ENCODE results near the gene ANGEL1.

ANGEL1 gene

GRCh38 chr14:76763096-76764041 lies 49.3 kb downstream of the ANGEL1 start:
- H3K4me2 ChIP-seq (ENCODE audit: low read depth, low read length, poor library complexity, severe bottlenecking) = no peak overlapping the region
- TF ChIP-seq EZH2phosphoT487 (conservative IDR thresholded peaks at IDR 0.05; ENCODE audit: low read length) (no peak), CTCF (IDR thresholded peaks at IDR 0.05; ENCODE audit: insufficient read depth, low read length, poor library complexity, severe bottlenecking) (no peak)
- H2AFZ ChIP-seq (ENCODE audit: low read depth, low read length, severe bottlenecking) = no peak overlapping the region
- H3K9me3 ChIP-seq (ENCODE audit: insufficient read depth, low read length) = no peaks in the 10 kb centered on the region
- H3K36me3 ChIP-seq (ENCODE audit: low read length) = no peaks in the 10 kb centered on the region
- no peaks in the 10 kb centered on the region for H3K9me2 ChIP-seq (replicated peaks; ENCODE audit: insufficient read depth, low read length)
- no peaks in the 10 kb centered on the region for H3K27me3 ChIP-seq (ENCODE audit: low read length)
- no peaks in the 10 kb centered on the region for H4K20me1 ChIP-seq (ENCODE audit: low read depth, low read length)
- no peak overlapping the region for H3K4me3 ChIP-seq (ENCODE audit: insufficient read depth, low read length, poor library complexity, severe bottlenecking)
- H3K79me2 ChIP-seq (ENCODE audit: insufficient read depth, low read length) = no peaks in the 10 kb centered on the region
- no peak overlapping the region for H3K9ac ChIP-seq (ENCODE audit: low read length)
- H3K27ac ChIP-seq (ENCODE audit: low read depth, low read length) = no peak overlapping the region
- no peaks in the 10 kb centered on the region for H3F3A ChIP-seq (ENCODE audit: insufficient read depth)

GRCh38 chr14:76762411-76763095 lies 50.1 kb downstream of the ANGEL1 start:
- Histone ChIP-seq H3K9ac (ENCODE audit: low read length) (no peak overlapping the region), H3K79me2 (ENCODE audit: insufficient read depth, low read length) (no peaks in the 10 kb centered on the region), H3F3A (ENCODE audit: insufficient read depth) (no peaks in the 10 kb centered on the region), H3K9me3 (ENCODE audit: insufficient read depth, low read length) (no peaks in the 10 kb centered on the region), H3K4me2 (ENCODE audit: low read depth, low read length, poor library complexity, severe bottlenecking) (peak overlapping the region; percentile 51), H3K4me3 (ENCODE audit: insufficient read depth, low read length, poor library complexity, severe bottlenecking) (no peak overlapping the region), H3K9me2 (replicated peaks; ENCODE audit: insufficient read depth, low read length) (no peaks in the 10 kb centered on the region), H3K27me3 (ENCODE audit: low read length) (no peaks in the 10 kb centered on the region), H3K36me3 (ENCODE audit: low read length) (no peaks in the 10 kb centered on the region), H3K27ac (ENCODE audit: low read depth, low read length) (no peak overlapping the region), H2AFZ (ENCODE audit: low read depth, low read length, severe bottlenecking) (no peak overlapping the region), H4K20me1 (ENCODE audit: low read depth, low read length) (no peaks in the 10 kb centered on the region)
- no peak for TF ChIP-seq CTCF (IDR thresholded peaks at IDR 0.05; ENCODE audit: insufficient read depth, low read length, poor library complexity, severe bottlenecking)
- no peak for TF ChIP-seq EZH2phosphoT487 (conservative IDR thresholded peaks at IDR 0.05; ENCODE audit: low read length)

GRCh38 chr14:76761960-76762410 lies 50.7 kb downstream of the ANGEL1 start:
- no peaks in the 10 kb centered on the region for H3K9me3 ChIP-seq (ENCODE audit: insufficient read depth, low read length)
- no peaks in the 10 kb centered on the region for H3K36me3 ChIP-seq (ENCODE audit: low read length)
- H3F3A ChIP-seq (ENCODE audit: insufficient read depth) = no peaks in the 10 kb centered on the region
- no peaks in the 10 kb centered on the region for H3K9me2 ChIP-seq (replicated peaks; ENCODE audit: insufficient read depth, low read length)
- H3K4me3 ChIP-seq (ENCODE audit: insufficient read depth, low read length, poor library complexity, severe bottlenecking) = peak overlapping the region; percentile 55
- H4K20me1 ChIP-seq (ENCODE audit: low read depth, low read length) = no peaks in the 10 kb centered on the region
- H3K27me3 ChIP-seq (ENCODE audit: low read length) = no peaks in the 10 kb centered on the region
- H3K4me2 ChIP-seq (ENCODE audit: low read depth, low read length, poor library complexity, severe bottlenecking) = peak overlapping the region; percentile 51
- no peaks in the 10 kb centered on the region for H3K79me2 ChIP-seq (ENCODE audit: insufficient read depth, low read length)
- no peak overlapping the region for H3K27ac ChIP-seq (ENCODE audit: low read depth, low read length)
- TF ChIP-seq EZH2phosphoT487 (conservative IDR thresholded peaks at IDR 0.05; ENCODE audit: low read length) (no peak), CTCF (IDR thresholded peaks at IDR 0.05; ENCODE audit: insufficient read depth, low read length, poor library complexity, severe bottlenecking) (no peak)
- H2AFZ ChIP-seq (ENCODE audit: low read depth, low read length, severe bottlenecking) = peak overlapping the region; percentile 12
- H3K9ac ChIP-seq (ENCODE audit: low read length) = peak overlapping the region; percentile 48; the same call in 1 of the 2 replicates
